Lower leg skin (tissue), 3 donors: ENCODE data around the gene ABHD17C.

Source experiments
- POLR2A ChIP-seq, 2 donors: fragments of 450-650 bp; IDR thresholded peaks; one replicate each; pipeline ENCODE4 v1.6.1; 2016 to 2017; ENCODE audit warnings: antibody characterized with exemption in 2 of 2, mild to moderate bottlenecking in 1 of 2, moderate library complexity in 1 of 2
- TF ChIP-seq, protein P1 (sequence below), 3 donors: fragments of 450-650 bp; IDR thresholded peaks; one replicate each; pipeline ENCODE4 v1.5.1; 2016; ENCODE audit warnings: antibody characterized with exemption in 3 of 3, mild to moderate bottlenecking in 3 of 3, moderate library complexity in 2 of 3

DNA sequence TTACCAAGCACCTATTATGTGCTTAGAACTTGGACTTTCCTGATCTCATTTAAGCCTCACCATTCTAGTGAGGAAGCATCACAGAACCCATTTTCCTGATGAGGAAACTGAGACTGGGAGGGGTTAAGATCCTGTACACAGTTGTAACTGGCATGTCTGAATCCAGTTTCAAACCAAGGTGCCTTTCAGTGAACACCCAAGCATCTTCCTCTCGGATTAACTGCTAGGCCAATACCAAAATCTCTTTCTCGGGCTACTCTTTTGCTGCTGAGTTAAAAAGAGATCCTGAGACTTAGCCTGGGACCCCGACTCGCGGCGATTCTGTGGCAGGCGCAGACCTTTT lies 83.5 kb downstream of the ABHD17C start:
- TF ChIP-seq, protein P1, sequence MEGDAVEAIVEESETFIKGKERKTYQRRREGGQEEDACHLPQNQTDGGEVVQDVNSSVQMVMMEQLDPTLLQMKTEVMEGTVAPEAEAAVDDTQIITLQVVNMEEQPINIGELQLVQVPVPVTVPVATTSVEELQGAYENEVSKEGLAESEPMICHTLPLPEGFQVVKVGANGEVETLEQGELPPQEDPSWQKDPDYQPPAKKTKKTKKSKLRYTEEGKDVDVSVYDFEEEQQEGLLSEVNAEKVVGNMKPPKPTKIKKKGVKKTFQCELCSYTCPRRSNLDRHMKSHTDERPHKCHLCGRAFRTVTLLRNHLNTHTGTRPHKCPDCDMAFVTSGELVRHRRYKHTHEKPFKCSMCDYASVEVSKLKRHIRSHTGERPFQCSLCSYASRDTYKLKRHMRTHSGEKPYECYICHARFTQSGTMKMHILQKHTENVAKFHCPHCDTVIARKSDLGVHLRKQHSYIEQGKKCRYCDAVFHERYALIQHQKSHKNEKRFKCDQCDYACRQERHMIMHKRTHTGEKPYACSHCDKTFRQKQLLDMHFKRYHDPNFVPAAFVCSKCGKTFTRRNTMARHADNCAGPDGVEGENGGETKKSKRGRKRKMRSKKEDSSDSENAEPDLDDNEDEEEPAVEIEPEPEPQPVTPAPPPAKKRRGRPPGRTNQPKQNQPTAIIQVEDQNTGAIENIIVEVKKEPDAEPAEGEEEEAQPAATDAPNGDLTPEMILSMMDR (IDR thresholded peaks at IDR 0.05) = no peak
- TF ChIP-seq POLR2A (IDR thresholded peaks at IDR 0.05) = no peak
